HG03457 (cell line): Measurements from ENCODE around the gene GRM6.

Experiments used
- ATAC-seq: cut with Tn5 transposase; IDR thresholded peaks from one replicate; pipeline ENCODE4 v1.9.1; 2021; ENCODE audit warnings: moderate number of reproducible peaks; ENCODE audit not compliant: unreplicated experiment

GRM6 gene

DNA sequence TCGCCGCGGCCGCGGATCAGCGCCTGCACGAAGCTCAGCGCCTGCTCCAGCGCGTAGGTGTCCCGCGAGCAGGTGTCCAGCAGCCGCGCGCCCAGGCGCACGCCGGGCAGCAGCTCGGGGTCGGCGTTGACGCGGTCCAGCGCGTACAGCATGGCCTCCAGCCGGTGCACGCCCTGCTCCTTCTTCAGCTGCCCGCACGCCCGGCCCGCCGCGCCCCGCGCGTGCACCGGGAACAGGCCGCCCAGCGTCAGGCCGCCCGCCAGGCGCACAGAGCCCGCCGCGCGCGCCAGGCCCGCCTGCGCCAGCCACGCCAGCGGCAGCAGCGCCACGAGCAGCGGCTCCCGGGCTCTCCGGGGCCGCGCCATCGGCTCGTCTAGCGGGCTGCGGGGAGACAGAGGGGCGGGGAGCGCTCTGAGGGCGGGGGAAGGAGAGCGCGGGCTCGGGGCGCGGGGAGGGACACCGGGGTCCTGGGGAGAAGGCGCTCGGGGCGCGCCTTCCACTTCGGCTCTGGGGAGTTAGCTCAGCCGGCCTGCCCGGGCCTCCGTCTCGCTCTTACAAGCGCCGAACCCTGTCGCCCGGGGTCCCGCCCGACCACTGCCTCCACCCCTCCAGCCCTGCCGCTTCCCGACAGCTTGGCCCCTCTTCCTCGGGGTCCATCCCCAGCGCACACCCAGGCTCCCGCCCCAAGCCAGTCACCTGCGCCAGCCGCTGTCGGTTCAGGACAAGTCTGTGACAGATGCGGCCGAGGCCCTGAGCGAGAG, at the start of gene GRM6:
Gene GRM6, minus strand, starts transcription at position 741 of the 761 bp plus-strand sequence. Its CDS starts 376 bp downstream, at position 365.
- ATAC-seq, result no peak

DNA sequence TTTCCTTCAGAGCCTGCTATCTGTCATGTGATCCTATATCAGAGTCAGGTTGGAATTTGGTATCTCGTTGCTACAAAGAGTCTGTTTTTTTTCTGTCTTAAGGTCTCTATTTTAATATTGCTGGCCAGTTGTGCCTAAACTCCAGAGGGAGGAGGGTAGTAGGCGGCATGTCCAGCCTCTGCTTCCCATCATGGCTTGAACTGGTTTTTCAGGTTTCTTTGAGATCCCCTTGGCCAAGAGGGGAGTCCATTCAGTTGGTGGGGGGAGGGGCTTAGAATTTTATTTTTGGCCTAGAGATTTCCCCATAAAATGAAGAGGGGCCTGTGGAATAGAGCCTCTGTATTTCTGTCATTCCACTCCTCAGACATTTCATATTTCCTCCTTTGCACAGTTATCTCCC, 49.6 kb upstream of the GRM6 start:
- ATAC-seq, result no peak

DNA sequence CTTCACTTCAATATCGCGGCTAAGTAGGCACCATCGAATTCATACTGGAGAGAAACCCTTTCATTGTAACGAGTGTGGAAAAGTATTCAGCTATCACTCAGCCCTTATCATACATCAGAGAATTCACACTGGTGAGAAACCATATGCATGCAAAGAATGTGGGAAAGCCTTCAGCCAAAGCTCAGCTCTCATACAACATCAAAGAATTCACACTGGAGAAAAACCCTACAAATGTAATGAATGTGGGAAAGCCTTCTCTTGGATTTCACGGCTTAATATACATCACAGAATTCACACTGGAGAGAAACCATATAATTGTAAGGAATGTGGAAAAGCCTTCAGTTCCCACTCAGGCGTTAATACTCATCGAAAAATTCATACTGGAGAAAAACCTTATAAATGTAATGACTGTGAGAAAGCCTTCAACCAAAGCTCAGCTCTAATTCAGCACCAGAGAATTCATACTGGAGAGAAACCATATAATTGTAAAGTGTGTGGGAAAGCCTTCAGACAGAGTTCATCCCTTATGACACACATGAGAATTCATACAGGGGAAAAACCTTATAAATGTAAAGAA, 38.0 kb upstream of the GRM6 start:
- ATAC-seq, result no peak

DNA sequence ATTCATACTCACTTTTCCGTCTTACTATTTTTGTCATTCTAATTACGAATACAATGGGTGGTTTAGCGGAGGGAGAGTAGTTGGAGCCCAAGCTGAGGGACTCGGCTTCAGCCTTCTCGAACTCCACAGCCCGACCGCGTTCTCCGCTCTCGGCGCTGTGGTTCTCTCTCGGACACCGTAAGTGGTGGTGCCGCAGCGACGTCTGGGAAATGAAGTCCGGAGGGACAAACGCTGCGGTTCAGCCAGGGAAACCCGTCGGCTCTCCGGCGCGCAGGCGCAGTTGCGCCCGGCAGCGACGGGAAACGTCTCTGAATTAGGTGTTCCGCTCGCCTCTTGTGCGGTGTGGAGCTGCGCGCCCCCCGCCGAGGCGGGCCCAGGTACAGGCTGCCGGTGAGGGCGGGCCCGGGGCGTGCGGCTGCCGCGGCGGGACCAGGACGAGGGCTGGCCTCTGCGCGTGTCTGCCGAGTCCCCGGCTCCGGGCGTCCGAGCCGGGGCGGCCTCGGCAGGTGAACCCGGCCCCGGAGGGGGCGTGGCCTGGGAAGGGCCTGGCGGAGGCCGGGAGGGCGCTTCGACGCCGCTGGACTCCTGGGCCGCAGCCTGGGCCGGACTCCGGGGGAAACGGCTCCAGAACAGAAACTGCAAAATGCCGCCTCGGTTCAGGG, 28.5 kb upstream of the GRM6 start, which contains the start of gene ZNF879:
Gene ZNF879, plus strand, starts transcription at position 277 of the 662 bp plus-strand sequence. CDS start 1,201 bp downstream, outside the sequence.
- ATAC-seq, result peak; percentile 77

DNA sequence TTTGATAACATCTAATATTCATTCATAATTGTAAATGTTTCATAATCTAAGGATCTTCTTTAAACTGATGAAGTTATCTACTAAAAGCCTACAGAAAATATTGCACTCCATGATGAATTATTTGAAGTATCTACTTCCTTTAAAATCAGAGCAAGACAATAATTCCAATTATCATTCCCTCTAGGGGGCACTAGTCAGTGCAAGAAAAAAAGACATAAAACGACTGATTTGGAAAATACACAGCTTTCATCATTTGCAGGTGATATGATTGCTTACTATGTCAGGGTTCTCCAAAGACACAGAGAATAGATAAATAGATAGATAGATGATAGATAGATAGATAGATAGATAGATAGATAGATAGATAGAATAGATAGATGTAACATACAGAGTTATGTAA, 13.5 kb upstream of the GRM6 start:
- no peak for ATAC-seq

DNA sequence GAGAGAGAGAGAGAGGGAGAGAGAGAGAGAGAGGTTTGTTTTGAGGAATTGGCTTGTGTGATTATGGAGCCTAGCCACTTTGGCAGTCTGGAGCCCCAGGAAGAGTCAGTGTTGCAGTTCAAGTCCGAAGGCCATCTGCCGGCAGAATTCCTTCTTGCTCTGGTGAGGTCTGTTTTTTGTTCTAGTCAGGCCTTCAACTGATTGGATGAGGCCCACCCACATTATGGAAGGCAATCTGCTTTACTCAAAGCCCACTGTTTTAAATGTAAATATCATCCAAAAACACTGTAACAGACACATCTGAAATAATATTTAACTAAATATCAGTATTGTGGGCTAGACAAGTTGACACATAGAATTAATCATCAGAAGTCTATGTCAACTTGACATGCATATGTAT, 11.4 kb upstream of the GRM6 start:
- ATAC-seq, result no peak

DNA sequence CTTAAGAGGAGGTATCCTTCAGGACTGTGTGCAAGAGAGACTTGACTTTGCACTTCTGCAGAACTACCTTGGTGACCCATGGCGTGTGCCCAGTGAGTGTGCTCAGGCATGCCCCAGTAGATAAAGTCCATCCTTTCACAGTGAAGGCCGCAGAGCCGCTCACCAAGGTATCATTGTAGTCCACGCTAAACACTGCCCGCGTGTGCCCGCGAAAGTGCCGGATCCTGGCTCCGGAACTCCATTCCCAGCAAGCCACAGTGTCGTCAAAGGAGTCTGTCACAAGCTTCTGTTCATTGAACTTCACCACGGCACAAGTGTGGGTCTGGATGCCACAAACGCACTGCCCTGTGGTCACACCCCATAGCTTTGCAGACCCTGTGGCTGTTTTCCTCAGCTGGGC, 3.3 kb upstream of the GRM6 start:
- ATAC-seq, result no peak

DNA sequence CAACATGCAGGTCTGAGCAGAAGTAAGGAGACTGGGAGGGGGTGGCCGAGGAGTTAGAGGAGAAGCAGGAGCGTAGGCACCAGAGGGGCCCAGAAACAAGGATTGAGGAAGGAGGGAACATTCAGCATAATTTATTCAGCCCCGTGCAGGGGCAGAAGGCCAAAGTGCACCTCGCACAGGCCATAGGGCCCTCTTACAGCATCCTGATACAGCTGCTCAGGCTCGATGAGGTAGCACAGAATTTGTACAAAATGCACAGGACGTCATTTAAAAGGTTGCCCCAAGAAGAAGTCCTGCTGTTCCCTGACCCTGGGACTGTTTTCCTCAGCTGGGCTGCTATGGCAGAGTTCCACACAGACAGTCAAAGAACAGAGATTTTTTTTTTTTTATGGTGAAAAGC, 2.1 kb upstream of the GRM6 start:
- ATAC-seq, result no peak

DNA sequence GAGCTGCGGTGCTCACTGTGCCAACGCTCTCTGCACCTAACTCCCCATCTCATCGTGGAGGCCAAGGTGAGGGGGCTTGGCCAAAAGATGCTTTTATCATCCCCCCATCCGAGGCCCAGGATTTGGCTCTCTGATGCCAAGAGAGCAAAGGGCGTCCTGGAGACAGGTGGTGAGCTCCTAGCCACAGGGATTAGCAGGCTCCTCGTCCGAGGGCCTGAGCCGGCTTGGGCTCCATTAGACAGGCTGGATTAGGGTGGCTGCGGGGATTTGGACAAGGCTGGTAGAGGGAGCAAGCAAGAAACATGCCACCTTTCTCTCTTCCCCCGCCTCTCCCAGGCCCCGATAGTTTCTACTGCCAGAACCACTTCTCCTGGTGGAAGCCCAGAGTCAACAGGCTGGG, 1.0 kb upstream of the GRM6 start:
- ATAC-seq, result no peak

DNA sequence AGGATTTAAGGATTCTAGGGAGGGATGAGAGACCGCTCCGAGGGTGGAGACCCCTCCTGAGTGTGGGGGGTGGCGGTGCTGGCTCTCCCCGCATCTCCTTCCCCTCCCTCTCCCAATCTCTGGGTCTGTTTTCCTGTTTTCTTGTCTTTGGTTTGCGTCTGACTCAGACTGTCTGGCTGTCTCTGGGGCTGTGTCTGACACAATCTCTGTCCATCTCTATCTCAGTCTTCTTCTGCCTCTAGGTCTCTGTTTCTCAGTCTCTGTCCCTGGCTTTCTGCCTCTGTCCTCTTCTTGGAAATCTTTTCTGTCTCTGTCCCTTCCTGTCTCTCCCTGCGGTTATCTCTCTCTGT, 196 bp upstream of the GRM6 start:
- no peak for ATAC-seq

DNA sequence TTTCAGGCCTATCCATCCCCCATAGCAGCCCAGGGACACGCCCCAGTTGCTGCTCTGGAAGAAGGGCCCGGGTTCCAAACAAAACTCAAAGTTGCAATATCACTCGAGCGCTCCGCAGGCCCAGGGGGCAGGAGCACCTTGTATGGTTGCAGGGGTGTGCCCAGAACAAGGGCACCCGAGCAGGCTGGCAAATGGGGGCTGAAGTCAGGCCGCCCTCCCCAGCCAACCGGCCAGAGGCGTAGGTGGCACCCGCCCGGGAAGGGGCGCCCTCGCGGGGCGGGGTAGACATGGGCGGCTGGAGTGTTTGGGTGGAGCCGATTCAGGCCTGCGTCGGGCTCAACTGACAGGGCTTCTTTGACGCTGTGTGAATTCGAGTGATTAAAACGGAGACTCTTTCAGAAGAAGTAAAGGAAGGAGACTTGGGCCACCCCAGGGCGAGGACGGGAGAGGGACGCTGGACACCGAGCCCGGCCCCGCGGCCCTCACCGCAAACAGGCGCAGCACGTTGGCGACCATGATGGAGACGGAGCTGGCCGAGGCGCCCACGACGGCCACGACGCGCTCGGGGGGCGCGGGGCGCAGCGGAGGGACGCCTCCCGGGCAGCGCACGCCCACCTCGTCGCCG, 1.1 kb downstream of the GRM6 start:
- no peak for ATAC-seq

DNA sequence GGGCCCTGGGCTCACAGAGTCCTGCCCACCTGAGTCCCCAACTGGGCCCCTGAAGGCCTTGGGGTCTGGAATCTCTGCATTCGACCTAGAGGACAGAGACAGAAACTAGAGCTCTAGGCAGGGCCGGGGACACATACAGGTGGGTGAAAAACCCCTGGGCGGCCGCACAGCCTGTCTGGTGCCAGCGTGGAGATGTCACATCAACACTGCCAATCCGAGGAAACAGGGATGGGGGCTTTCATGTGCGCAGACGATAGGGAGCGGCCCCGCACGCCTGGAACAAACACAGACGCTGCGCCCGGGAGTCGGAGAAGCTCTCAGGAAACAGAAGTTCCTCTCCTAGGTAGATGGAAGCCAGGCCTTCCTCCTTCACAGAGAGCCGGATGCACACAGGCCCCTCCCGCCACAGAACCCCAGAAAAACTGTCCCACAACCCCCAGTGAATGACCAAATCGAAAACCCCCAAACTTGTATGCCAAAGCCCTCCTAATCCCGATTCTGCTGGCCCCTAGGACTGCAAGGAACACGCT, 1.8 kb downstream of the GRM6 start:
- ATAC-seq, result no peak

DNA sequence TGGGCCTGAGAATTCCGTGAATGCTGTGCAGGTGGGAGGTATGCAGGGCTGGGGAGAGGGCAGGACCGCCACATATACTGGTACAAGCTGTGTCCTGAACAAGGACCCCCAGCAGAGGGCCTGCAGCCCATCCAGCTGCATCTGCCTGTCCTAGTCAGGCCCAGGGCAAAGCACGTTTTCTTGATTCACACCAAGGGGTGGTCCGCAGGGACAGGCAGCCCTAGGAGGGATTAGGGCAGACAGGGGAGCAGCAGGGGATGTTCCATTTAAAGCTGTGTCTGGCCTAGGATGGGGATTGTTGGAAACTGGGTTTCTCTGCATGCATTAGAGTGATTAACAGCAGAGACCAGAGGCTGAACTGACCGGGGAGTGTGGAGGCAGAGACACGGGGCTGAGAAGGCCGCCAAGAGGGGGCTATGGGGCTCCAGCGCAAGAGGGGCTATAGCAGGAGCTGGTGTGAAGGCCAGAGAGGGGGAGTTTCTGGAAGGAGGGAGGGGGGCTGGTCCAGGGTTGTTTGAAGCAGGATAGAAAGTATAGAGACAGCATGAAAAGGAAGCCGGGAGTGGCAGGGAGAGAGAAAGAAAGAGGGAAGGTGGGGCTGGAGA, 2.7 kb downstream of the GRM6 start:
- no peak for ATAC-seq

DNA sequence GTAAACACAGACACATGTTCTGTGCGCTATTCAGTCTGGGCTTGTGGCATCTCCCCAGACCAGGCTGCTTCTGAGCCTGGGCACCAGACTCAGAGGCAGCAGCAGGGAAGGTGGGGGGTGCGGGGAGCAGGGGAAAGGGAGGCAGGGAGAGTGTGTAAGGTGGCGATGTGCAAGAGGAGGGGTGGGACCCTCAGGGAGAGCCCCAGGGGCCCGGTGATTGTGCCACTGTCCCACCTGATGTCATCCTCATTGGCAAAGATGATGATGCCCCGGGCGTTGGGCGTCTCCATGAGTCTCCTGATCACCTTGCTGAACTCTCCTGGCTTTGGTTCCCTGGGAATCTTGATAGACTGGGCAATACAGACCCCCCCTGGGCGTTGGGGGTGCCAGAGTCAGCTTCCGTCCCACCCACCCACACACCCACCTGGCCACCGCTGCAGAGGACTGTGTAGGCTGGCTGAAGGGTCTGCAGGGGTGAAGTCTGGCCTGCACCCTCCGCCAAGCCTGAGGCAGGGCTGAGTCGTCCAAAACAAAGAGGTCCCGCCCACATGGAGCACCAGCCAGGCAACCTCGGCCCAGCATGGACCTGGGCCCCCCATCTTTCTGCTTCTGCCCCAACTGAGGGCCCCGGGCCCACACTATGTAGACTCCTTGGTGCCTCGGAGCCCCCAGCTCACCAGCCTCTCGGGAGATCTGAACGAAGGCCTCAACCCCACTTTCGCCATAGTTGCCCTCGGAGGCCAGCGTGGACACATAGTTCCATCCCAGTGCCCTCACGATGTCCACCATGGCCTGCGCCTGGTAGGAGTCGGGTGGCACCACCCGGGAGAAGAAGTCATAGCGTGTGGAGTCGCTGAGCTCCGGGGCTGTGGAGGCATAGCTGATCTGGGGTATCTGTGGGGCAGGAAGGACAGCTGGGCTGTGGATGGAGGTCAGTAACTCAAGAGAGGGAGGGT, 3.7 kb downstream of the GRM6 start:
- ATAC-seq, result no peak

DNA sequence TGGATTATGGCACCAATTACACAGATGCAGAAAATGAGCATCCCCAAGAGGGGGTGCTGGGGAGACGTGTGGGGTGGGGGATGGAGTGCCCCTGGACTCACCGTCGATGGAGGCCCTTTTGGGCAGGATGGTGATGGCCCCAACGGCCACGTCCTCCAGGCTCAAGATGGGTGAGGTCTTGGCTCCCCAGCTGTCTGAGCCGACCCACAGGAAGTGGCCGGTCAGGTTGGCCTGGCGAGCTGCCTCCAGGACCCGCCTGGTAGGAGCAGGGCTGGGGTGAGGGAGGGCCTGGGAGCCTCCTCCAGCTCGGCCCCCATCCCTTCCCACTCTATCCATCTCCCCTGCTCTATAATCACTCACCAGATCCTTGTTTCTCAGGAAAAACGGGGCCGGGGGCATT, 4.6 kb downstream of the GRM6 start:
- ATAC-seq, result no peak

DNA sequence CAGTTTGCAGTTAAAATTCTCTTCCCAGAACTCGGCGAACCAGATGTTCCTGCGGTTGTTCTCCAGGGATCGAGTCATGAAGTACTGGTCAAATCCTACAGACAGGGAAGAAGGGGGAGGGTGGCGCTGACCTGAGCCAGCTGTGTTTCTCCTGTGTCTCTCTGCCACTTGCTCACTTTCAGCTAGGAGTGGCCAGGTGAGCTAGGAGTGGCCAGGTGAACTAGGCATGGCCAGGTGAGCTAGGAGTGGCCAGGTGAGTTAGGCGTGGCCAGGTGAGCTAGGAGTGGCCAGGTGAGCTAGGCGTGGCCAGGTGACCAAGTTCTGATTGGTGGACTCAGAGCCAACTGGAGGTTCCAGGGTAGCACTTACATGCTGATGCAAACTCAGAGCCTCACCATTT, 5.8 kb downstream of the GRM6 start:
- ATAC-seq, result no peak

DNA sequence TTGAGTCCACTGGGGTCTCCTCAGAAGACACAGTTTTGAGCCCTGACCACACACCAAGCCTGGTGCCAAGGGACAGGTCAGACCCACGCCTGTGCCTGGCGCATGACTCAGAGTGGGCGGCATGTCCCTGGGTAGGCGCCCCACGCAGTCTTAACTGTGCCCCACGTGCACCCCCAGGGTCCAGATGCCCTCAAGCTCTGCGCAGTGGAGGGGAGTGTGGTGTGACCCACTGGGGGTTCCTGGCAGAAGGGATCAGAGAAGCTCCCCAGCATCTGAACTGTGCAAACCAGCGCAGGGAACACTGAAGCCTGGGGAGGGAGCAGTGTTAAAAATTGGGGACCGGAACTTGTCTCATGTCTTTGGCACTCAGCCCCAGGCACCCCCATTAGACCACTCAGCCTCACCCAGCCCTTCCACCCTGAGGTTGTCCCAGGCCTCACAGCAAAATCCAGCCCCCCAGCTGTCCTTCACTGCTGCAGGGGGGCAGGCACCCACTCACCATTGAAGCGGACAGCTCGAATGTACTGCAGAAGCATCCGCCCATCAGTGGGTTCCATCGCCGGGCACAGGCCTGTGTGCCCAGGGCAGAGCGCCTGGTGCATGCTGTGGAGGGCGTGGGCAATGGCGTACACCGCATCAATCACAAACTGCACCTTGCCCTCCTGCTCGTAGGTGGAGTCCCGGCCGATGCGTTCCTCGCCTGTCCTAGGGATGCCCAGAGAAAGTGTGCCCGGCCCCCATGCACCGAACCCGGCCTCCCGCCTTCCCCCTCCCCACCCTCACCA, 6.5 kb downstream of the GRM6 start:
- ATAC-seq, result no peak

DNA sequence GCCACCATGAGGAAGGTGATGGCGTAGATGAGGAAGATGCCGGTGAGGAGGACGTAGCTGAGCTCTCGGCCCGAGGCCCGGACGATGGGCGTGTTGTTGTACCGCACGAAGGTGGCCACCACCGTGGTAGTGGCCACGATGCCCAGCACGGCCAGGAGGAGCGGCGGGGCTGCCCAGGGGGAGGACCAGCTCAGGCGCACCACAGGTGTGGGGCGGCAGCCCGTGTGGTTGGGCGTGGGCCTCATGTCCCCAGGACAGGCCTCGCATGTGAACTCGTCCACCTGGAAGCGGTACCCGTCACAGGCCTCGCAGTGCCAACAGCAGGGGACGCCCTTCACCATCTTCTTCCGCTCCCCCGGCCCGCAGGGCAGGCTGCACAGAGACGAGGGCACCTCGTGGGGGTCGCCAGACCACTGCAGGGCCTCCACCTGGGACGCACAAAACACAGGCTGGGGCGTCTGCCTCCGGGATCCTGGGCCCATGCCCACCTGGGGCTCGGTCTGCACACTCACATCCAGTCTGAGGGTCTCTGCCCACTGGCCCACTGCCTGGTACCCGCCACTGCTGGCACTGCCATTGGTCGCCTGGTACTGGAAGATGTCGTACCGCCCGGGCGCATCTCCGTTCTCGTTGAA, 8.7 kb downstream of the GRM6 start:
- no peak for ATAC-seq
